CD14-positive monocyte (primary cell): Measurements from ENCODE around the gene DRD1. TPM values are rescaled to one million over a fixed set of nuclear protein-coding genes. Genes with fewer than 3 reads are reported as not detected.

ENCODE experiments used
- DNase-seq, 3 donors: peaks; one replicate each; pipeline ENCODE4 v3.0.0-alpha.2; 2011 to 2022
- H2AFZ ChIP-seq: 2 replicates; pipeline ENCODE4 v1.6.0; 2012; ENCODE audit warnings: mild to moderate bottlenecking, low read depth, low read length, inconsistent platforms; ENCODE audit not compliant: insufficient read depth, poor library complexity, severe bottlenecking
- H3K27ac ChIP-seq, 2 donors: 1 replicate in 1 of 2; 2 replicates in 1 of 2; pipeline ENCODE4 v1.5.1; 2012 to 2013; ENCODE audit warnings: low read length in 2 of 2, control low read depth in 1 of 2, inconsistent platforms in 1 of 2, low read depth in 1 of 2, mild to moderate bottlenecking in 1 of 2
- H3K27me3 ChIP-seq, 2 donors: one replicate each; pipeline versions ENCODE4 v1.6.0 to v1.6.1; 2011 to 2013; ENCODE audit warnings: low read length in 2 of 2; ENCODE audit not compliant: control insufficient read depth in 2 of 2, insufficient read depth in 2 of 2
- H3K36me3 ChIP-seq, 2 donors: replicated peaks in 1 of 2; 1 replicate in 1 of 2; 2 replicates in 1 of 2; pipeline versions ENCODE4 v1.5.1 to v1.6.1; 2012 to 2013; ENCODE audit warnings: low read length in 2 of 2, control low read depth in 1 of 2, inconsistent platforms in 1 of 2, mild to moderate bottlenecking in 1 of 2; ENCODE audit not compliant: insufficient read depth in 2 of 2, control insufficient read depth in 1 of 2
- H3K4me1 ChIP-seq, 2 donors: 1 replicate in 1 of 2; 2 replicates in 1 of 2; pipeline versions ENCODE4 v1.5.1 to v1.6.1; 2012 to 2013; ENCODE audit warnings: low read length in 2 of 2, control low read depth in 1 of 2, inconsistent platforms in 1 of 2, mild to moderate bottlenecking in 1 of 2, moderate library complexity in 1 of 2; ENCODE audit not compliant: insufficient read depth in 2 of 2, control insufficient read depth in 1 of 2
- H3K4me2 ChIP-seq: replicated peaks from 2 replicates; pipeline ENCODE3; 2012; ENCODE audit warnings: low read length, moderate library complexity, mild to moderate bottlenecking; ENCODE audit not compliant: poor library complexity, severe bottlenecking; ENCODE audit errors: extremely low read depth
- H3K4me3 ChIP-seq, 3 experiments: fragments of 200-600 bp in 1 of 3; sonication (generic) in 1 of 3; replicated peaks in 1 of 3; 1 replicate in 2 of 3; 2 replicates in 1 of 3; pipeline ENCODE4 v1.5.1; 2011 to 2013; ENCODE audit warnings: low read length in 3 of 3, mild to moderate bottlenecking in 3 of 3, control low read depth in 2 of 3, low read depth in 2 of 3, inconsistent platforms in 1 of 3, moderate library complexity in 1 of 3
- H3K79me2 ChIP-seq: 2 replicates; pipeline ENCODE4 v1.6.0; 2012; ENCODE audit warnings: mild to moderate bottlenecking, control low read depth, inconsistent platforms, low read length, moderate library complexity; ENCODE audit not compliant: insufficient read depth
- H3K9ac ChIP-seq: 2 replicates; pipeline ENCODE4 v1.6.0; 2017; ENCODE audit warnings: low read length, mild to moderate bottlenecking; ENCODE audit not compliant: insufficient read depth, poor library complexity, severe bottlenecking
- H3K9me3 ChIP-seq, 2 donors: replicated peaks in 1 of 2; 1 replicate in 1 of 2; 2 replicates in 1 of 2; pipeline versions ENCODE4 v1.5.1 to v1.6.1; 2012 to 2013; ENCODE audit warnings: low read length in 2 of 2, control low read depth in 1 of 2; ENCODE audit not compliant: control insufficient read depth in 1 of 2, insufficient read depth in 1 of 2
- H4K20me1 ChIP-seq: 2 replicates; pipeline ENCODE4 v1.6.0; 2012; ENCODE audit warnings: mild to moderate bottlenecking, low read length, control low read depth, moderate library complexity; ENCODE audit not compliant: insufficient read depth
- H3K27ac Mint-ChIP-seq, 7 donors: one replicate each; pipeline ENCODE4 v1.8.0; 2020; ENCODE audit warnings: mild to moderate bottlenecking in 7 of 7, mixed read lengths in 7 of 7, moderate library complexity in 6 of 7, inconsistent platforms in 2 of 7
- H3K27me3 Mint-ChIP-seq, 3 donors: one replicate each; pipeline ENCODE4 v1.8.0; 2021 to 2022; ENCODE audit warnings: low read depth in 3 of 3, mild to moderate bottlenecking in 3 of 3, mixed read lengths in 3 of 3, moderate library complexity in 3 of 3, inconsistent platforms in 1 of 3
- H3K36me3 Mint-ChIP-seq, 2 donors: one replicate each; pipeline ENCODE4 v1.8.0; 2020; ENCODE audit warnings: mixed read lengths in 2 of 2, inconsistent platforms in 1 of 2, mild to moderate bottlenecking in 1 of 2
- H3K4me1 Mint-ChIP-seq: one replicate; pipeline ENCODE4 v1.8.0; 2020; ENCODE audit warnings: mild to moderate bottlenecking, mixed read lengths
- H3K4me3 Mint-ChIP-seq, 2 donors: one replicate each; pipeline ENCODE4 v1.8.0; 2020; ENCODE audit warnings: mild to moderate bottlenecking in 2 of 2, mixed read lengths in 2 of 2, moderate library complexity in 1 of 2
- H3K9me3 Mint-ChIP-seq, 7 donors: one replicate each; pipeline ENCODE4 v1.8.0; 2020 to 2022; ENCODE audit warnings: mixed read lengths in 7 of 7, mild to moderate bottlenecking in 6 of 7, moderate library complexity in 6 of 7, inconsistent platforms in 2 of 7
- WGBS: methylation state at CpG from one replicate; pipeline ENCODE4 v1.1.5; 2013; ENCODE audit warnings: missing lambda C conversion rate; ENCODE audit not compliant: insufficient coverage; 5-methylcytosine and 5-hydroxymethylcytosine counted together
- intact Hi-C, 2 donors: fragments of 100-400 bp; cut with micrococcal nuclease; formaldehyde crosslinking; loops; one replicate each; pipeline versions ENCODE4 v1.15.0 to v1.15.1; 2023
- polyA plus RNA-seq, 3 donors: library from polyadenylated mRNA; depleted of rRNA in 1 of 3; unstranded in 2 of 3; stranded (reverse) in 1 of 3; fragments of 300-500 nt in 2 of 3; fragments of >200 nt in 1 of 3; fragmentation: Illumina TruSeq in 2 of 3; gene quantifications; 1 replicate in 2 of 3; 2 replicates in 1 of 3; pipeline ENCODE4 v1.2.3, GENCODE V29; 2012 to 2021
- TF ChIP-seq, protein P1 (sequence below): fragments of 200-600 bp; IDR thresholded peaks from one replicate; pipeline ENCODE4 v1.8.0; 2022; ENCODE audit warnings: antibody characterized with exemption, mild to moderate bottlenecking

The DRD1 gene
- polyA plus RNA-seq, 3 donors = not detected

DNA sequence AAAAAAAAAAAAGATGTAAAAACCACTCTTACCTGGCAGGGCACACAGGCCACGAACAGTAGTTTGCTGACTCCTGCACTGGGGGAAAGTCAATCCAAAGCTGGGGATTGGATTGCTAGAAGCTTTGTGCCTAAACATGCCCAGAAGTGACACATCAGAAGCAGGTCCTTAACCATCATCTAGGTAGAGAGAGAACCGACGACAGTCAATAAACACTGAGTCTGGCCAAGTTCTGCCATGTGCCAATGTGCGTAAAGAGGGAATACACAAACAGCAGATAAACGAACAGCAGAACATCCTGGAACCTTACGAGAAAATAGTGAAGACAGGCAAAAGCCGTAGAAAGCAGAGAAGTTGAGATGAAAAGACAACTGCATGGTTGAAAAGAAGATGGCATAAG is 49.3 kb upstream of the DRD1 start:
- peaks cover 27 to 41% of the 10 kb centered on the region in 2 donors for H3K36me3 ChIP-seq
- H3K27ac ChIP-seq = no peak overlapping the region
- no peak overlapping the region for H2AFZ ChIP-seq
- H3K27me3 ChIP-seq = no peaks in the 10 kb centered on the region
- Mint-ChIP-seq H3K27ac (no peak overlapping the region), H3K9me3 (no peaks in the 10 kb centered on the region), H3K4me1 (peaks cover 2% of the 10 kb centered on the region), H3K4me3 (no peak overlapping the region), H3K36me3 (peaks cover 37 to 58% of the 10 kb centered on the region in 2 donors), H3K27me3 (peaks cover 0 to 1% (median 0%) of the 10 kb centered on the region in 3 donors)
- H3K9me3 ChIP-seq = no peaks in the 10 kb centered on the region
- no peak overlapping the region for H3K4me2 ChIP-seq
- intact Hi-C loops = no loop called here
- WGBS = 99% methylated on average over 7 of the region's 7 CpGs
- H3K9ac ChIP-seq = no peak overlapping the region
- H3K4me1 ChIP-seq = no peaks in the 10 kb centered on the region
- DNase-seq = no peak
- TF ChIP-seq, protein P1, sequence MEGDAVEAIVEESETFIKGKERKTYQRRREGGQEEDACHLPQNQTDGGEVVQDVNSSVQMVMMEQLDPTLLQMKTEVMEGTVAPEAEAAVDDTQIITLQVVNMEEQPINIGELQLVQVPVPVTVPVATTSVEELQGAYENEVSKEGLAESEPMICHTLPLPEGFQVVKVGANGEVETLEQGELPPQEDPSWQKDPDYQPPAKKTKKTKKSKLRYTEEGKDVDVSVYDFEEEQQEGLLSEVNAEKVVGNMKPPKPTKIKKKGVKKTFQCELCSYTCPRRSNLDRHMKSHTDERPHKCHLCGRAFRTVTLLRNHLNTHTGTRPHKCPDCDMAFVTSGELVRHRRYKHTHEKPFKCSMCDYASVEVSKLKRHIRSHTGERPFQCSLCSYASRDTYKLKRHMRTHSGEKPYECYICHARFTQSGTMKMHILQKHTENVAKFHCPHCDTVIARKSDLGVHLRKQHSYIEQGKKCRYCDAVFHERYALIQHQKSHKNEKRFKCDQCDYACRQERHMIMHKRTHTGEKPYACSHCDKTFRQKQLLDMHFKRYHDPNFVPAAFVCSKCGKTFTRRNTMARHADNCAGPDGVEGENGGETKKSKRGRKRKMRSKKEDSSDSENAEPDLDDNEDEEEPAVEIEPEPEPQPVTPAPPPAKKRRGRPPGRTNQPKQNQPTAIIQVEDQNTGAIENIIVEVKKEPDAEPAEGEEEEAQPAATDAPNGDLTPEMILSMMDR = no peak
- H4K20me1 ChIP-seq = no peaks in the 10 kb centered on the region
- peaks cover 6% of the 10 kb centered on the region for H3K79me2 ChIP-seq
- H3K4me3 ChIP-seq = no peak overlapping the region

DNA sequence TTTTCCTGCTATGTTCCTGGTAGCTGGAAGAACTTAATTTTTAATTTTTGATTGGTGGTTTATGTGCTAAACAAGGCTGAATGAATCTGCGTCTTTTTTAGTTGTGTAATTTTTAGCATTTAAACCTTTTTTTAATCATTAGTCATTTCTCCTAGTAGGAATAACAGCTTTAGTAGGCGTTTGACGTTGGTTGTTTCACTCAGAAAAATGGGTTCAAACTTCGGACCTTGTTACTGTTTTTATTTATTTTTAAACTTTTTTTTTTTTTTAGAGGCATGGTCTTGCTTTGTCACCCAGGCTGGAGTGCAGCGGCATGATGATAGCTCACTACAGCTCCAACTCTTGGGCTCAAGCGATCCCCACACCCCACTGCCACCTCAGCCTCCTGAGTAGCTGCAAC is 47.2 kb upstream of the DRD1 start:
- peaks cover 25% of the 10 kb centered on the region for H3K79me2 ChIP-seq
- peaks cover 22 to 38% of the 10 kb centered on the region in 2 donors for H3K36me3 ChIP-seq
- no peak overlapping the region for H3K27ac ChIP-seq
- H2AFZ ChIP-seq = no peak overlapping the region
- no CpG with 5 or more reads among the region's 6 CpGs for WGBS
- no peak overlapping the region for H3K4me3 ChIP-seq
- no peaks in the 10 kb centered on the region for H3K27me3 ChIP-seq
- no peak overlapping the region for H3K9ac ChIP-seq
- H3K4me1 ChIP-seq = no peaks in the 10 kb centered on the region
- TF ChIP-seq, protein P1 = no peak
- H3K9me3 ChIP-seq = no peaks in the 10 kb centered on the region
- intact Hi-C loops = no loop called here
- DNase-seq = no peak
- H3K4me3 Mint-ChIP-seq = no peak overlapping the region
- H3K4me2 ChIP-seq = no peak overlapping the region
- peaks cover 0 to 1% (median 0%) of the 10 kb centered on the region in 3 donors for H3K27me3 Mint-ChIP-seq
- no peak overlapping the region for H3K27ac Mint-ChIP-seq
- no peaks in the 10 kb centered on the region for H3K9me3 Mint-ChIP-seq
- peaks cover 2% of the 10 kb centered on the region for H3K4me1 Mint-ChIP-seq
- peaks cover 41 to 54% of the 10 kb centered on the region in 2 donors for H3K36me3 Mint-ChIP-seq
- no peaks in the 10 kb centered on the region for H4K20me1 ChIP-seq
